T47D (cell line): ENCODE measurements around the gene RRAS.

Experiments used
- DNase-seq, 2 experiments: peaks; one replicate each; pipeline versions ENCODE4 v3.0.0 to v3.0.0-alpha.2; 2011 to 2012; ENCODE audit warnings: low read depth in 1 of 2, low spot score in 1 of 2
- JUND ChIP-seq: IDR thresholded peaks from 2 replicates; pipeline ENCODE4 v1.6.1; 2012; ENCODE audit warnings: low read depth
- in situ Hi-C: cut with HindIII; loops from 2 replicates; pipeline ENCODE4 v1.10.0; 2016; ENCODE audit warnings: low sequenced_read_pairs, low pct_unique_long_range_greater_than_20kb

RRAS gene

GRCh38 chr19:49667473-49667872 lies 27.5 kb upstream of the RRAS start:
- TF ChIP-seq JUND, result no peak
- DNase-seq, result no peak
- in situ Hi-C loops, result no loop called here

DNA sequence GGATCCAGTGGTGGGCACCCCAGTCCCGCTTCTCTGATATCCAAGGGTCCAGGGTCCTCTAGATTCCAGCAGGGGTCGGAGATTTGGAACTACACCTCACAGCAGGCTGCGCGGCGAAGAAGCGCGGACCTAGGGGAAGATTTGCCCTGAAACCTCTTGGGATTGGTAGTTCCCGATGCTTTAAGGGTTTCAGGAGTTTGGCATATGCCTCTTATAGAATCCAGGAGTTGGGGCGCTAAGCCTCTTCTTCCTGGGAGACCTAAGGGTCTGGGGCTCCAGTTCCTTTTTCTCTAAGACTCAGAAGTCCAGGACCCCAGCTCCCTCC lies 26.1 kb upstream of the RRAS start:
- in situ Hi-C loops, result no loop called here
- DNase-seq, result no peak
- no peak for TF ChIP-seq JUND

- DNase-seq, result peak; percentile 92 to 95
- in situ Hi-C loops, result no loop called here
- TF ChIP-seq JUND, result no peak
These were observed 25.6 kb upstream of the RRAS start, which contains the start of the genes BCL2L12 and IRF3 for GRCh38 chr19:49665351-49666119. Gene BCL2L12 (plus strand): TSS chr19:49665933. CDS start chr19:49666693, 760 bp downstream. Gene IRF3 (minus strand): TSS chr19:49665857. CDS start chr19:49664838, 1,019 bp downstream.

- TF ChIP-seq JUND, result no peak
- in situ Hi-C loops, result no loop called here
- no peak for DNase-seq
These were observed 25.1 kb upstream of the RRAS start for GRCh38 chr19:49665036-49665350.

GRCh38 chr19:49664171-49665035 lies 24.5 kb upstream of the RRAS start:
- DNase-seq, result peak; percentile 84 to 94
- in situ Hi-C loops, result no loop called here
- no peak for TF ChIP-seq JUND

GRCh38 chr19:49663224-49663623 lies 23.3 kb upstream of the RRAS start:
- in situ Hi-C loops, result no loop called here
- TF ChIP-seq JUND, result no peak
- no peak for DNase-seq

DNA sequence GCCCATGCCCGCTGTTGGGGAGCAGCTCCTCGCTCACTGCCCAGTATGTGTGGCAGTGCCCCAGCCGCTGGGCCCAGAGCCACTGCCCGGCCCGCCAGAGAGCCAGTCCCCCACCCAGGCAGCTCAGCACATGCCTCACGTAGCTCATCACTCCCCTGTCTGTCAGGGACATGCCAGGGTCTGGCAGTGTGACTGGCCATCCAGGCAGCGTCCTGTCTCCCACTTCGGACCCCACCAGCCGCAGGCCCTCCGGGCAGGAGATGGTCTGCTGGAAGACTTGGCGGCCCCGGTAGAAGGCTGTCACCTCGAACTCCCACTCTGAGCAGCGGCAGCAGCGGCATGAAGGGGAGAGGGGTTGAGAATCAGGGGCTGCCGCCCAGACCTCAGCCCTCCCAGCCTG lies 22.1 kb upstream of the RRAS start:
- in situ Hi-C loops, result no loop called here
- no peak for DNase-seq
- TF ChIP-seq JUND, result no peak

DNA sequence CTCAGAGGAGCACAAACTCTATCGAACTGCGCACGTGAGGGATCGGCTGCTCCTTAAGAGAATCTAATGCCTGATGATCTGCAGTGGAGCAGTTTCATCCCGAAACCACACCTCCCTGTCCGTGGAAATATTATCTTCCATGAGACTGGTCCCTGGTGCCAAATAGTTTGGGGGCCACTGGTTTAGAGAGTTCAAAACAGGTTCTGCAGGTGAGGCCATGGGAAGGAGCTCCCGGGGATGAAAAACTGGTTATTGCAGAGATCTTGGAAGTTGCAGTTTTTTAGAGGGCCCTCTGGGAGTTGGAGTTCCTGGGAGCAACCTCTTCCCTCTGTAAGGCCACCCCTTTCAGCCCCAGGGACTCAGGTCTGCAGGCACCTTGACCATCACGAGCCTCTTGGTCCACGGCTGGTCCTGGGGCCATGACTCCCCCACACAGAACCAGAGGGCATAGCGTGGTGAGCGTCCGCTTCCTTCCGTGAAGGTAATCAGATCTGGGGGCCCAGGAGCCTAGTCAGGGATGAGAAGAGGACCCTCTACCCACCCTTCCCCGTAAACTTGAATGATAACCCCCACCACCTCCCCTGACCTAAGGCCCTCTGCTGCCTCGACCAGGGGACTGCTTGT lies 20.5 kb upstream of the RRAS start:
- in situ Hi-C loops, result no loop called here
- peak in 1 of 2 experiments; percentile 52 for DNase-seq

GRCh38 chr19:49658566-49659442 lies 18.9 kb upstream of the RRAS start:
- no peak for DNase-seq
- no peak for TF ChIP-seq JUND
- in situ Hi-C loops, result no loop called here

More for the DNA sequence above, 20.5 kb upstream of the RRAS start:
- no peak for TF ChIP-seq JUND

DNA sequence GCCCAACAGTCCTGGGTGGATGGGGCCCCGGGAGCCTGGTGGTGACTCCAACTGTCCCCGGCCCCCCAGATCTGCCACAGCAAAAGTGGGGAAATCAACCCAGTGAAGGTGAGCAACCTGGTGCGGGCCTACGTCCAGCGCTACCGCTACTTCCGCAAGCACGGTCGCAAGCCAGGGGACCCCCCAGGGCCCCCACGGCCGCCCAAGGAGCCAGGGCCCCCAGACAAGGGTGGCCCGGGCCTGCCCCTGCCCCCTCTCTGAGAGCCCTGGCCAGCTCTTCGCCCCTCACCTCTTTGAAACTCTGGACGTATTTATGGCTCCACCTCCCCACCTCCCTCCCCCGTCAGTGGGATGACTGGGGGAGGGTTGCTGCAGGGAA lies 18.2 kb upstream of the RRAS start:
- in situ Hi-C loops, result no loop called here
- no peak for TF ChIP-seq JUND
- no peak for DNase-seq

DNA sequence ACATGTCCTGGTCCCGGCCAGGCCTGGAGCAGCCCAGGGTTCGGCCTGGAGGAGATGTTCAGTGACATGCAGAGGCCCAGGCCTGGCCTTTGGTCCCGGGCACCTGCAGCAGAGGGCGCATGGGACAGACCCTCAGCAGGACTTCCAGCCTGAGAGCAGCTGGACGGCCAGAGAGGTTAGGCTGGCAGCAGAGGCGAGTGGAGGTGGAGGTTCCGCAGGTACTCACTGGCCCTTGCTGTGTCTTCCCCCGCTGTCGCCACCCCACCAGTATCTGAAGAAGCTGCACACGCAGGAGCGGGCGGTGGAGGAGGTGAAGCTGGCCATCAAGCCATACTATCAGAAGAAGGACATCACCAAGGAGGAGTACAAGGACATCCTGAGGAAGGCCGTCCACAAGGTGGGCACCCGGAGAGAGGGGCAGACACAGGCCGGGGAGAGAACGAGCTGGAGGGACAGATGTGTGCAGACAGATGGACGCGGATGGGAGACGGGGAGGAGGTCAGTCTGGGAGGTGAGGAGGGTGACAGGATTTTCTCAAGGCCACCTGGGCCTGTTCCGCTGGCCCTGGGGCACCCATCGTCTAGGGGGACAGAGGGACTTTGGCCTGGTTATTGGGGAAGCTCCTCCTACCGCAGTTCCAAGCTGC lies 17.7 kb upstream of the RRAS start:
- in situ Hi-C loops, result no loop called here
- DNase-seq, result no peak
- TF ChIP-seq JUND, result no peak
